Upper lobe of left lung (tissue), 6 donors: ENCODE results near the gene PLK5. TPM values are rescaled to one million over a fixed set of nuclear protein-coding genes. Genes with fewer than 3 reads are reported as not detected.

Source experiments
- ATAC-seq, 2 donors: fragments of 200-7000 bp; cut with Tn5 transposase; one replicate each; pipeline ENCODE4 v1.9.1; 2022; ENCODE audit warnings: mild to moderate bottlenecking in 2 of 2, moderate library complexity in 2 of 2; ENCODE audit not compliant: low FRiP score in 2 of 2
- DNase-seq, 2 donors: peaks; one replicate each; pipeline ENCODE4 v3.0.0-alpha.2; 2019 to 2020
- H3K27ac ChIP-seq, 4 donors: fragments of 200-600 bp; sonication (generic); one replicate each; pipeline ENCODE4 v1.5.1; 2016 to 2019
- H3K27me3 ChIP-seq, 4 donors: fragments of 200-600 bp; sonication (generic); one replicate each; pipeline ENCODE4 v1.5.1; 2017 to 2019
- H3K36me3 ChIP-seq, 4 donors: fragments of 200-600 bp; sonication (generic); one replicate each; pipeline ENCODE4 v1.5.1; 2016 to 2019
- H3K4me1 ChIP-seq, 4 donors: fragments of 200-600 bp; sonication (generic); one replicate each; pipeline ENCODE4 v1.5.1; 2018 to 2019
- H3K4me3 ChIP-seq, 4 donors: fragments of 200-600 bp; sonication (generic); one replicate each; pipeline ENCODE4 v1.5.1; 2017 to 2019; ENCODE audit warnings: mild to moderate bottlenecking in 2 of 4, moderate library complexity in 1 of 4
- H3K9me3 ChIP-seq, 4 donors: fragments of 200-600 bp; sonication (generic); one replicate each; pipeline ENCODE4 v1.5.1; 2018 to 2019
- EP300 ChIP-seq, 4 donors: sonication (generic); formaldehyde crosslinking; IDR thresholded peaks; one replicate each; pipeline ENCODE4 v1.5.1; 2017; ENCODE audit warnings: antibody characterized with exemption in 4 of 4, control low read depth in 2 of 4
- POLR2A ChIP-seq, 4 donors: fragments of 450-650 bp; IDR thresholded peaks; one replicate each; pipeline ENCODE4 v1.5.1; 2016 to 2017; ENCODE audit warnings: antibody characterized with exemption in 4 of 4, mild to moderate bottlenecking in 2 of 4
- POLR2AphosphoS5 ChIP-seq, 2 donors: sonication (generic); formaldehyde crosslinking; IDR thresholded peaks; one replicate each; pipeline ENCODE4 v1.5.1; 2017; ENCODE audit warnings: antibody characterized with exemption in 2 of 2
- WGBS, 2 donors: methylation state at CpG; one replicate each; pipeline ENCODE4 v1.1.5; 2017 to 2018; 5-methylcytosine and 5-hydroxymethylcytosine counted together
- total RNA-seq, 6 donors: library from RNA; depleted of rRNA in 4 of 6; stranded (reverse); fragments of >200 nt in 4 of 6; gene quantifications; one replicate each; pipeline versions ENCODE4 v1.1.0 to v1.2.1, GENCODE V29; 2016 to 2021
- TF ChIP-seq, protein P1 (sequence below), 6 experiments: fragments of 450-650 bp in 4 of 6; fragments of 200-600 bp in 2 of 6; sonication (generic) in 2 of 6; IDR thresholded peaks; one replicate each; pipeline ENCODE4 v1.5.1; 2016 to 2019; ENCODE audit warnings: antibody characterized with exemption in 6 of 6
- donor health status: DM: no; HTN: no; CAD: no; lungs with moderate emphysema.
- donor health status: DM: no; HTN: yes; CAD: no; lungs with severe emphysema.

The PLK5 gene
- total RNA-seq, 6 donors from 2014 or later, result not detected

DNA sequence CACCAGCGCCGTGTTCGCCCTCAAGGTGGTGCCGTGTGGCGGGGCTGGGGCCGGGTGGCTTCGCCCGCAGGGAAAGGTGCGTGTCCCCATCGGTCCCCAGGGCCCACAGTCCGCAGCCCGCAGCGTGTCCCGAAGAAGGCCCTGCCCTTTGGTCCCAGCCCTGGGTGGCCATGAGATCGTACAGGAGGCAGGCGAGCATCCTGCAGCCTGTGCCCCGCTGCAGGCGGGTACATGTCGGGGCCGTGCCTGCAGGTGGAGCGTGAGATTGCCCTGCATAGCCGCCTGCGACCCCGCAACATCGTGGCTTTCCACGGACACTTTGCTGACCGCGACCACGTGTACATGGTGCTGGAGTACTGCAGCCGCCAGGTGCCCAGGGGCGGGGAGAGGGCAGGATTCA is 1.5 kb downstream of the PLK5 start:
- no peaks in the 10 kb centered on the region for H3K9me3 ChIP-seq
- peaks cover 0 to 37% (median 15%) of the 10 kb centered on the region in 4 donors for H3K27me3 ChIP-seq
- no peaks in the 10 kb centered on the region for H3K36me3 ChIP-seq
- DNase-seq (no peak), ATAC-seq (no peak)
- TF ChIP-seq, protein P1, sequence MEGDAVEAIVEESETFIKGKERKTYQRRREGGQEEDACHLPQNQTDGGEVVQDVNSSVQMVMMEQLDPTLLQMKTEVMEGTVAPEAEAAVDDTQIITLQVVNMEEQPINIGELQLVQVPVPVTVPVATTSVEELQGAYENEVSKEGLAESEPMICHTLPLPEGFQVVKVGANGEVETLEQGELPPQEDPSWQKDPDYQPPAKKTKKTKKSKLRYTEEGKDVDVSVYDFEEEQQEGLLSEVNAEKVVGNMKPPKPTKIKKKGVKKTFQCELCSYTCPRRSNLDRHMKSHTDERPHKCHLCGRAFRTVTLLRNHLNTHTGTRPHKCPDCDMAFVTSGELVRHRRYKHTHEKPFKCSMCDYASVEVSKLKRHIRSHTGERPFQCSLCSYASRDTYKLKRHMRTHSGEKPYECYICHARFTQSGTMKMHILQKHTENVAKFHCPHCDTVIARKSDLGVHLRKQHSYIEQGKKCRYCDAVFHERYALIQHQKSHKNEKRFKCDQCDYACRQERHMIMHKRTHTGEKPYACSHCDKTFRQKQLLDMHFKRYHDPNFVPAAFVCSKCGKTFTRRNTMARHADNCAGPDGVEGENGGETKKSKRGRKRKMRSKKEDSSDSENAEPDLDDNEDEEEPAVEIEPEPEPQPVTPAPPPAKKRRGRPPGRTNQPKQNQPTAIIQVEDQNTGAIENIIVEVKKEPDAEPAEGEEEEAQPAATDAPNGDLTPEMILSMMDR (IDR thresholded peaks at IDR 0.05), result no peak
- TF ChIP-seq POLR2A (IDR thresholded peaks at IDR 0.05) (no peak), EP300 (IDR thresholded peaks at IDR 0.05) (no peak), POLR2AphosphoS5 (IDR thresholded peaks at IDR 0.05) (no peak)
- H3K4me3 ChIP-seq, result no peak overlapping the region
- H3K4me1 ChIP-seq, result peaks cover 0 to 10% (median 3%) of the 10 kb centered on the region in 4 donors
- WGBS, 2 donors, result 59 to 67% methylated on average over 17 to 28 of the region's 31 CpGs
- H3K27ac ChIP-seq, result no peak overlapping the region

DNA sequence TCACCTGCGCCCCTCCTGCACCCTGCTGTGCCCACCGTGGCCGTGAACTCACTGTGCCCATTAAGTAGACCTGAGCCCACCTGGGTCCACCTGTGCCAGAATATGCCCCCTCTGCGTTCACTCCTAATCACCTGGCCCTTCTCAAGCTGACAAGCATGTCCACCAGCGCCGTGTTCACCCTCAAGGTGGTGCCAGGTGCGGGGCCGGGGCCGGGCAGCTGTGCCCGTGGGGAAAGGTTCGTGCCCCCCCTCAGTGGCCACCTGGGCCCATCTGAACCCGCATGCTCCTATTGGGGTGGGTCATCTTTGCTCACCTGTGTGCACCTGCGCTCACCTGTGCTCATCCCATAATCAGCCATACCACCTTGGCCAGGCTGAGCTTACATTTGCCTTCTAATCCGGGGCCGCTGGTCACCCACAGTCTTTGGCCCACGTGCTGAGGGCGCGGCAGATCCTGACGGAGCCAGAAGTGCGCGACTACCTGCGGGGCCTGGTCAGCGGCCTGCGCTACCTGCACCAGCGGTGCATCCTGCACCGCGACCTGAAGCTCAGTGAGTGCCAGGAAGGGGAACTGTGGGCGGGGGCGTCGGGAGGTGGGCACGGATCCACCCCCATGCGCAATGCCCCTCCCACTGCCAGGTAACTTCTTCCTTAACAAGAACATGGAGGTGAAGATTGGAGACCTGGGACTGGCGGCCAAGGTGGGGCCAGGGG is 2.3 kb downstream of the PLK5 start:
- no peak for TF ChIP-seq POLR2A (IDR thresholded peaks at IDR 0.05)
- TF ChIP-seq, protein P1 (IDR thresholded peaks at IDR 0.05), result no peak
- no peak for TF ChIP-seq EP300 (IDR thresholded peaks at IDR 0.05)
- TF ChIP-seq POLR2AphosphoS5 (IDR thresholded peaks at IDR 0.05), result no peak
- 79 to 81% methylated on average over 11 to 27 of the region's 33 CpGs for WGBS, 2 donors
- no peak overlapping the region for H3K27ac ChIP-seq

DNA sequence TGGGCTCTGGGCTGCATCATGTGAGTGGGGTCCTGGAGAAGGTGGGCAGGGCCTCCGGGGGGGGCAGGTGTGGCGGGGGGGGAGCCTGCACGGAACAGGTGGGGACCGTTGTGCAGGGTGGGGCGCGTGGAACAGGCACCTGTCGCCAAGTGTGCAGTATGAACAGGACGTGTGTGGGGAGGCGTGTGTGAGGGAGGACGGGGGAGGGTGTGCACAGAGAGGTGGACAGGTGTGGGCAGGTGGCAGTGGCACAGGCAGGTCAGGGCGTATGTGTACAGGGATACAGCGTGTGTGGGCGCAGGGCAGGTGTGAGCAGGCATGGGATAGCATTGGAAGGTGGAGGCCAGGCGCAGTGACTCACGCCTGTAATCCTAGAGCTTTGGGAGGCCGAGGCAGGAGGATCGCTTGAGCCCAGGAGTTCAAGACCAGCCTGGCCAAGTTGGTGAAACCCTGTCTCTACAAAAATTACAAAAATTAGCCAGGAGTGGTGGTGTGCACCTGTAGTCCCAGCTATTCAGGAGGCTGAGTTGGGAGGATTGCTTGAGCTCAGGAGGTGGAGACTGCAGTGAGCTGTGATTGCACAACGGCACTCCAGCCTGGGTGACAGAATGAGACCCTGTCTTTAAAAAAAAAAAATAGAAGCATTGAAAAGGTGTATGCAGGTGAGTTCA is 3.2 kb downstream of the PLK5 start:
- ATAC-seq (no peak), DNase-seq (no peak)
- no peak overlapping the region for H3K27ac ChIP-seq
- no peaks in the 10 kb centered on the region for H3K9me3 ChIP-seq
- H3K4me1 ChIP-seq, result peaks cover 0 to 10% (median 3%) of the 10 kb centered on the region in 4 donors
- H3K27me3 ChIP-seq, result peaks cover 0 to 37% (median 15%) of the 10 kb centered on the region in 4 donors
- 71 to 84% methylated on average over 18 of the region's 18 CpGs for WGBS, 2 donors
- no peak overlapping the region for H3K4me3 ChIP-seq
- H3K36me3 ChIP-seq, result no peaks in the 10 kb centered on the region
- no peak for TF ChIP-seq EP300 (IDR thresholded peaks at IDR 0.05)
- no peak for TF ChIP-seq POLR2A (IDR thresholded peaks at IDR 0.05)
- TF ChIP-seq, protein P1 (IDR thresholded peaks at IDR 0.05), result no peak
- no peak for TF ChIP-seq POLR2AphosphoS5 (IDR thresholded peaks at IDR 0.05)

More for the DNA sequence above, 2.3 kb downstream of the PLK5 start:
- no peak for ATAC-seq
- no peaks in the 10 kb centered on the region for H3K9me3 ChIP-seq
- no peak overlapping the region for H3K4me3 ChIP-seq
- H3K4me1 ChIP-seq, result peaks cover 0 to 10% (median 3%) of the 10 kb centered on the region in 4 donors
- no peaks in the 10 kb centered on the region for H3K36me3 ChIP-seq
- DNase-seq, result no peak
- peaks cover 0 to 37% (median 15%) of the 10 kb centered on the region in 4 donors for H3K27me3 ChIP-seq

DNA sequence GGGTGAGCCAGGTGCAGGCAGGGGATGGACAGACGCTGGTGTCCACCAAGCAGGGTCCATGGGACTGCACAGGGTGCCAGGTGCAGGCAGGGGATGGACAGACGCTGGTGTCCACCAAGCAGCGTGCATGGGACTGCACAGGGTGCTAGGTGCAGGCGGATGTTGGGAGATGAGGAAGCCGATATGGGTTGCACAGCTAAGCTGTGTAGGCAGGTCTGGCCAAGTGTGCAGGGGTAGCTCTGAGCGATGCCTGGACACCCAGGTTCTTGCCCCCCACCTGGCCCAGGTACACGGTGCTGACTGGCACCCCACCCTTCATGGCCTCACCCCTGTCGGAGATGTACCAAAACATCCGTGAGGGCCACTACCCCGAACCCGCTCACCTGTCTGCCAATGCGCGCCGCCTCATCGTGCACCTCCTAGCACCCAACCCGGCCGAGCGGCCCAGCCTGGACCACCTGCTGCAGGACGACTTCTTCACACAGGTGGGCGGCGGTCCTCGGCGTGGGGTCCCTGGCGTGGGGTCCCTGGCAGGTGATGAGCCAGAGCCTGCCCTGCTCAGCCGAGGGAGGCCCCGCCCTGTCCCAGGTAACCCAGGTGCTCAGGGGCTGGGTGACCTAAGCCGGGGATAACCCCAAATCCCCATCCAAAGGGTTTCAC is 3.9 kb downstream of the PLK5 start:
- H3K4me1 ChIP-seq, result peaks cover 0 to 10% (median 3%) of the 10 kb centered on the region in 4 donors
- DNase-seq, result peak in 1 of 2 donors; percentile 82
- peaks cover 0 to 37% (median 14%) of the 10 kb centered on the region in 4 donors for H3K27me3 ChIP-seq
- 81 to 91% methylated on average over 12 to 21 of the region's 27 CpGs for WGBS, 2 donors
- no peak overlapping the region for H3K27ac ChIP-seq
- H3K36me3 ChIP-seq, result no peaks in the 10 kb centered on the region
- TF ChIP-seq EP300 (IDR thresholded peaks at IDR 0.05), result no peak
- TF ChIP-seq, protein P1 (IDR thresholded peaks at IDR 0.05), result no peak
- TF ChIP-seq POLR2A (IDR thresholded peaks at IDR 0.05), result no peak
- TF ChIP-seq POLR2AphosphoS5 (IDR thresholded peaks at IDR 0.05), result no peak
- H3K4me3 ChIP-seq, result no peak overlapping the region
- ATAC-seq, result peak in 1 of 2 donors; percentile 4
- H3K9me3 ChIP-seq, result no peaks in the 10 kb centered on the region
